GM19467 (cell line): ENCODE data around the gene ITGB6.
"Not testable (repeated sequence)": the region's sequence is repeated elsewhere in the genome, so short reads cannot be mapped to it uniquely, and the experiment has no call there.

Source experiments
- ATAC-seq: cut with Tn5 transposase; IDR thresholded peaks from one replicate; pipeline ENCODE4 v1.9.1; 2021; ENCODE audit warnings: mild to moderate bottlenecking, moderate library complexity; ENCODE audit not compliant: unreplicated experiment

The ITGB6 gene

GRCh38 chr2:160197587-160197986, 2.5 kb downstream of the ITGB6 start:
- ATAC-seq: no peak

GRCh38 chr2:160194946-160195345, 5.1 kb downstream of the ITGB6 start:
- ATAC-seq: no peak

GRCh38 chr2:160194351-160194750, 5.7 kb downstream of the ITGB6 start:
- ATAC-seq: no peak

- ATAC-seq: not testable (repeated sequence)
These were observed 18.8 kb downstream of the ITGB6 start for GRCh38 chr2:160181146-160181836.

GRCh38 chr2:160180690-160181089, 19.4 kb downstream of the ITGB6 start:
- ATAC-seq: not testable (repeated sequence)

GRCh38 chr2:160180172-160180571, 19.9 kb downstream of the ITGB6 start:
- no peak for ATAC-seq

- no peak for ATAC-seq
These were observed 24.6 kb downstream of the ITGB6 start for GRCh38 chr2:160175169-160176134.

- no peak for ATAC-seq
These were observed 25.8 kb downstream of the ITGB6 start for GRCh38 chr2:160174322-160174721.

GRCh38 chr2:160169988-160170387, 30.1 kb downstream of the ITGB6 start:
- ATAC-seq: no peak

- no peak for ATAC-seq
These were observed 30.6 kb downstream of the ITGB6 start for GRCh38 chr2:160169471-160169870.

GRCh38 chr2:160168878-160169277, 31.2 kb downstream of the ITGB6 start:
- no peak for ATAC-seq

GRCh38 chr2:160167089-160167740, 32.9 kb downstream of the ITGB6 start:
- ATAC-seq: no peak

- no peak for ATAC-seq
These were observed 34.1 kb downstream of the ITGB6 start for GRCh38 chr2:160165996-160166395.

GRCh38 chr2:160165081-160165480, 35.0 kb downstream of the ITGB6 start:
- no peak for ATAC-seq

- ATAC-seq: no peak
These were observed 41.9 kb downstream of the ITGB6 start for GRCh38 chr2:160157861-160158829.

- no peak for ATAC-seq
These were observed 43.4 kb downstream of the ITGB6 start for GRCh38 chr2:160156665-160157064.

- no peak for ATAC-seq
These were observed 44.0 kb downstream of the ITGB6 start for GRCh38 chr2:160156100-160156499.

GRCh38 chr2:160148419-160148818, 51.7 kb downstream of the ITGB6 start:
- ATAC-seq: not testable (repeated sequence)

GRCh38 chr2:160145471-160145870, 54.6 kb downstream of the ITGB6 start:
- ATAC-seq: no peak

GRCh38 chr2:160144280-160144990, 55.6 kb downstream of the ITGB6 start:
- no peak for ATAC-seq
